ENCODE measurements around the gene LINGO1. TPM values are rescaled to one million over a fixed set of nuclear protein-coding genes. Genes with fewer than 3 reads are reported as not detected.

Gene LINGO1
- polyA plus RNA-seq, 1 donor, result 25.0 TPM

DNA sequence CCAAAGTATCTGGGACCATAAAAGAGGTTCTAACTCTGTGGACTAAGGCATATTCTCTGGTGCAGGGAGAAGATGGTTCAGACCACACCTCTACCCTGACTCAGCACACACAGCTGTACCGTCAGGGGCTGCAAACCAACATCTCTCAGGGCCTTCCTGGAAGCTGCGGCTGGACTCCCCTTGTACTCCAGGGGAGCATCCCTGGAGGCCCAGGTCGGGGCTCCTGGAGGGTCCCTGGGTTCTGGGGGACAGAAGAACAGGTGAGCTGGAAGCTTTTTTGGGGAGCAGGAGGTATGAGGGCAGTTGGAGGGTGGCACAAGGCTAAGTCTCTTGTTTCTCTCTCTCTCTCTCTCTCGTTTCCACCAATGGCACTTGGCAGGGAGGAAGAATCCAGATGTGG, 60.5 kb downstream of the LINGO1 start:
- Histone ChIP-seq H3K9me3 (ENCODE audit: control insufficient read depth, low read depth, low read length) (no peaks in the 10 kb centered on the region), H3K27ac (ENCODE audit: low read length) (no peak overlapping the region), H3K36me3 (ENCODE audit: control insufficient read depth, insufficient read depth, low read length) (no peaks in the 10 kb centered on the region), H3K27me3 (ENCODE audit: control insufficient read depth, insufficient read depth, low read length) (no peaks in the 10 kb centered on the region), H3K4me3 (ENCODE audit: low read length) (no peak overlapping the region), H3K4me1 (ENCODE audit: control insufficient read depth, insufficient read depth, low read length) (peaks cover 5% of the 10 kb centered on the region)
- no peak for DNase-seq
- WGBS (ENCODE audit: insufficient coverage, low lambda C conversion rate), result no CpG with 5 or more reads among the region's 4 CpGs

DNA sequence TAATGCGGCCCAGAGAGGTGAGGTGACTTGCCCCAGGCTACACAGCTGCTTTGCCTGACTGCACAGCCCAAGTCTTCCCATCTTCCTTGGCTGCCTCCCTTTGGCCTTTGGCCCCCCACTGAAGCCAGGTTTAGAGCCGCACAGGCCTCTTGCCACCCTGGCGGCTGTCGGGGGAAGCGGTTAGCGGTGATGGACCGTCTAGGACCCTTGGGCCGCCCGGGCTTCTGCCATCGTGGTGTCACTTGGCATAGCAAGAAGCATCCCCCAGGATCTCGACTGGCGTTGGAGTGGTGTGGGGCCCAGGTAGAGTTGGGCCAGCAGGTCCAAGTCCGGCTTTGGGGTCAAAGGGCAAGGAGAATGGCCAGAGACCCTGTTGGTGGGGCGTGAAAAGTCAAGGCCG, 61.0 kb downstream of the LINGO1 start:
- H3K27ac ChIP-seq (ENCODE audit: low read length), result no peak overlapping the region
- WGBS (ENCODE audit: insufficient coverage, low lambda C conversion rate), result 90% methylated on average over 2 of the region's 15 CpGs
- no peaks in the 10 kb centered on the region for H3K36me3 ChIP-seq (ENCODE audit: control insufficient read depth, insufficient read depth, low read length)
- H3K4me1 ChIP-seq (ENCODE audit: control insufficient read depth, insufficient read depth, low read length), result peaks cover 5% of the 10 kb centered on the region
- no peak for DNase-seq
- no peak overlapping the region for H3K4me3 ChIP-seq (ENCODE audit: low read length)
- no peaks in the 10 kb centered on the region for H3K27me3 ChIP-seq (ENCODE audit: control insufficient read depth, insufficient read depth, low read length)
- H3K9me3 ChIP-seq (ENCODE audit: control insufficient read depth, low read depth, low read length), result no peaks in the 10 kb centered on the region

DNA sequence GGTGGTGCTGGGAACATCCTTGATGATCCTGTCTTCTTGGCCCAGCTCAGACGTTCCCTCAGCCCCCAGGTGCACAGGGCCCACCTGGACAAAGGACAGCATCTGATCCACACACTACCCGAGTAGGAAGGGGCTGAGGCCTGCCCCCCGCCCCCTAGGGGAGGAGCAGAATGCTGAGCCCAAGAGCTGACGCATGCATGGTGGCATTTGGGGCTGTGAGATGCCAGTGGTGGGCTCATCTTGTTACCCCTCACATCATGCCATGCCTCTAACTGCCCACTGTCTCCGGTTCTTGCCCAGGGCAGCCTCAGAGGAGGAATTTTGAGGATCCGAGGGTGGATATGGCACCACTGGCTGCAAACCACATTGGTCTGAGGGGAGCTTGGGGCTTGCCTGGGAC, 61.5 kb downstream of the LINGO1 start:
- WGBS (ENCODE audit: insufficient coverage, low lambda C conversion rate), result no CpG with 5 or more reads among the region's 6 CpGs
- Histone ChIP-seq H3K4me3 (ENCODE audit: low read length) (no peak overlapping the region), H3K27ac (ENCODE audit: low read length) (no peak overlapping the region), H3K27me3 (ENCODE audit: control insufficient read depth, insufficient read depth, low read length) (no peaks in the 10 kb centered on the region), H3K9me3 (ENCODE audit: control insufficient read depth, low read depth, low read length) (no peaks in the 10 kb centered on the region), H3K4me1 (ENCODE audit: control insufficient read depth, insufficient read depth, low read length) (peaks cover 5% of the 10 kb centered on the region), H3K36me3 (ENCODE audit: control insufficient read depth, insufficient read depth, low read length) (no peaks in the 10 kb centered on the region)
- DNase-seq, result no peak

DNA sequence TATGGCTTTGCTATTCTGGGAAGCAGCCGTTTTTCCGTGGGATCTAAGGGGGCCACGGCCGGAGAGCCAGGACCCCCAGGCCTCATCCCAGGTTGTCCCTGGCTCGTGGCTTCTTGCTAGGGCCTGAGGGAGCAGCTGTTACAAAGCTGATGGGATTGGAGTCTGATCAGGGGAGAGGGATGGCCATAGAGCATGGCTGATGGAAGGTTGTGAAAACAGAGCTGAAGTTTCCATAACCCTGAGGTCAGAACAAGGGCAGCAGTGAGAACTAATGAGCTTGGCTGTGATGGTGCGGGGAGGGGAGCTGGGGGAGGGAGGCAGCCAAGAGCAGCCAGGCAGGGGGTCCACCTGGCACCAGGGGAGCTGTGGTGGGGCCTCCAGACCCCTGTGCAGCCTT, 63.0 kb downstream of the LINGO1 start:
- H3K9me3 ChIP-seq (ENCODE audit: control insufficient read depth, low read depth, low read length), result no peaks in the 10 kb centered on the region
- no peaks in the 10 kb centered on the region for H3K27me3 ChIP-seq (ENCODE audit: control insufficient read depth, insufficient read depth, low read length)
- DNase-seq, result peak in 1 of 2 donors; percentile 34
- H3K4me1 ChIP-seq (ENCODE audit: control insufficient read depth, insufficient read depth, low read length), result peaks cover 5% of the 10 kb centered on the region
- no peaks in the 10 kb centered on the region for H3K36me3 ChIP-seq (ENCODE audit: control insufficient read depth, insufficient read depth, low read length)
- peak overlapping the region; percentile 23 for H3K4me3 ChIP-seq (ENCODE audit: low read length)
- no peak overlapping the region for H3K27ac ChIP-seq (ENCODE audit: low read length)
- WGBS (ENCODE audit: insufficient coverage, low lambda C conversion rate), result no CpG with 5 or more reads among the region's 6 CpGs

DNA sequence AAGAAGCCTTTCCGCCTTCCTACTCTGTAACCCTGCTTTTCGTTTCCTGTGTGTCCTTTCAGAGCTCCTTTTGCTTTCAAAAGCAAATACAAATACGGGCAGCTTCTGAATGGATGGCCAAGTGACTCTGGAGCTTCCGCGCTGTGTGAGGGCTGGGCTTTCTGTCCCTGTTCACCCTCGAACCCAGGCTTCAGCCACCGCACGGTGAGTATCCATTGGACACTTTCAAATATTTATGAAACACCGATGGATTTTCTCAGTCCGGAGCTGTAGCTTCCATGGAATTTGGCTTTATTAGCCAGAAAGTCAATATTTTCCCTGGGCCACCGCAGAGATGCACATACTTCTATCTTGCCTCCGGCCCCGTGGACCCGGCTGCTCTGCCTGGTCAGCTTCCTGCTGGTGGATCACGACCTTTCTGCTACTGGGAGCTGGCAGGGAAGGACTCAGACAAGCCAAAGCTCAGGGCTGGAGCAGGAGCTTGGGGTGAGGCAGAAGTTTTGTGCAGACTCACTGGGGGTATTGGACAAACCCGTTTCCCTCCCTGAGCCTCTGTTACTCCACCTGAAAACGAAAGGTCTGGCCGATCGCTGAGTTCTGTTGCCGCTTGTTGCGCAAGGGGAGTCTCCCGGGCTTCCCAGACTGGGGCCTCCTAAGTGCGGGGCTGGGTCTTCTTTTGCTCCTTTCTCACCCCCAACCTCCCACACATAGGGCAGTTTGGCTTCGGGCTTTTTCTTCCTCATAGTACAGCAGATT, 63.6 kb downstream of the LINGO1 start:
- peak overlapping the region; percentile 23 for H3K4me3 ChIP-seq (ENCODE audit: low read length)
- WGBS (ENCODE audit: insufficient coverage, low lambda C conversion rate), result 64% methylated on average over 2 of the region's 24 CpGs
- H3K9me3 ChIP-seq (ENCODE audit: control insufficient read depth, low read depth, low read length), result no peaks in the 10 kb centered on the region
- peak in 1 of 2 donors; percentile 60 for DNase-seq
- no peak overlapping the region for H3K27ac ChIP-seq (ENCODE audit: low read length)
- H3K36me3 ChIP-seq (ENCODE audit: control insufficient read depth, insufficient read depth, low read length), result no peaks in the 10 kb centered on the region
- H3K27me3 ChIP-seq (ENCODE audit: control insufficient read depth, insufficient read depth, low read length), result no peaks in the 10 kb centered on the region
- peaks cover 5% of the 10 kb centered on the region for H3K4me1 ChIP-seq (ENCODE audit: control insufficient read depth, insufficient read depth, low read length)

DNA sequence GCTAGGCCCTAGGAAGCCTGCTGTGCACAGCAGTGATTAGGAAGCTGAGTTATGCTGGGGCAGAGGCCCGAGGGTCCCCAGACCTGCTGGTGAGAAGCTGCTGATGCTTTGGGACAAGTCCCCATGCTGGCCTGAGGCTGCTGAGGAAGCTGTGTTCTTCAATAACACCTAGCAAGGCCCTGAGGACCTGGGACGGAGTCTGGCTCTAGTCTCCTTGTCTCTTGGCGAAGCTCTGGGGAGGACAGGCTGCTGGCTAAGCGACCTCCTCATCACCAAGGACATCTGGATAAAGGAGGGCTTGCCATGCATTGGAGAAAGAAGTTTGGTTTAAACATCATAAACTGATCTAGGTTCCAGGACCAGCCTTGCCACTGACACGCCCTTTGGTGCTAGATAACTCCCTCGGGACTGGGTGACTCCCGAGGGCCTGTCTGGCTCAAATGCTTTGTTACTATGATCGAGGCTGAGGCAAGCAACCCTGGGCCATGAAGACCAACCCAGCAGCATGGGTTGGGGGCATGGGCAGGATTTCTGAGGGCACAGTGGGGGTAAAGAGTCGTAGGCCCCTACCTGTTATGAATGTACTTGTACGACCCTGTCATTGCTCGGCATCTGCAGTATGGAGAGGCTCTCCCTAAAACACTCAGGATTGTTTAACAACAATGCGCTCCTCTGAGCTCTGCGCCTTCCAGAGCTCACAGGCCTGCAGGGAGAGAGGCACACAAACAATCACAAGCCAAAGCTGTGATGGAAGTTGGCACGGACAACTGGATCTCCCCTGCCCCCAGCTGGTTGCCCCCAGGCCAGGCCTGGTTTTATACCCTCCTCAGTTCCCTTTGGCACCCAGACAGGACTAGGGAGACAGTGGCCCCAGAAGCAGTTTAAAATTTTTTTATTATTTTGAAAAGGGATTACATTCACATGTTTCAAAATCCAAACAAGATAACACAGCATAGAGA, 64.4 kb downstream of the LINGO1 start:
- WGBS (ENCODE audit: insufficient coverage, low lambda C conversion rate), result no CpG with 5 or more reads among the region's 14 CpGs
- DNase-seq, result no peak
- H3K27me3 ChIP-seq (ENCODE audit: control insufficient read depth, insufficient read depth, low read length), result no peaks in the 10 kb centered on the region
- H3K9me3 ChIP-seq (ENCODE audit: control insufficient read depth, low read depth, low read length), result no peaks in the 10 kb centered on the region
- H3K4me3 ChIP-seq (ENCODE audit: low read length), result no peak overlapping the region
- H3K4me1 ChIP-seq (ENCODE audit: control insufficient read depth, insufficient read depth, low read length), result peaks cover 5% of the 10 kb centered on the region
- H3K27ac ChIP-seq (ENCODE audit: low read length), result no peak overlapping the region
- no peaks in the 10 kb centered on the region for H3K36me3 ChIP-seq (ENCODE audit: control insufficient read depth, insufficient read depth, low read length)

DNA sequence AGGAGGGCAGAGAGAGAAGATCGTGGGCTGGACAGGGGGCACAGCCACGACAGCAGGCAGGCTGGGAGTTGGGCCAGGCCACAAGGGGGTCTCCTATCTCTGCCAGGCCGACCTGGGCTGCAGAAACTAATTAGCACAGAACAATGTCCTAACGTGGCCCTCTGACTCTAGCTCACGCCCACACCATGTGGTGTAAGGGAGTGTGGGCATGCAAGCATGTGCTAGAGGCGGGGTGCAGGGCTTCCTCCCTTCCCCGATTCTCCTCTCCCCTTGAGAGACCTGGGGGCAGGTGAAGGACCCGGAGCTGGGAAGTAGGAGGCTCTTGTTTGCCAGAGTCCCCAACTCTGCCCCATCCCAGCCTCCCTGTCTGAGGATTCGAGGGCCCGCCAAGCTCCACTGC, 65.5 kb downstream of the LINGO1 start:
- Histone ChIP-seq H3K4me1 (ENCODE audit: control insufficient read depth, insufficient read depth, low read length) (peaks cover 5% of the 10 kb centered on the region), H3K27me3 (ENCODE audit: control insufficient read depth, insufficient read depth, low read length) (no peaks in the 10 kb centered on the region), H3K36me3 (ENCODE audit: control insufficient read depth, insufficient read depth, low read length) (no peaks in the 10 kb centered on the region), H3K4me3 (ENCODE audit: low read length) (no peak overlapping the region), H3K27ac (ENCODE audit: low read length) (no peak overlapping the region), H3K9me3 (ENCODE audit: control insufficient read depth, low read depth, low read length) (no peaks in the 10 kb centered on the region)
- WGBS (ENCODE audit: insufficient coverage, low lambda C conversion rate), result no CpG with 5 or more reads among the region's 10 CpGs
- DNase-seq, result no peak

DNA sequence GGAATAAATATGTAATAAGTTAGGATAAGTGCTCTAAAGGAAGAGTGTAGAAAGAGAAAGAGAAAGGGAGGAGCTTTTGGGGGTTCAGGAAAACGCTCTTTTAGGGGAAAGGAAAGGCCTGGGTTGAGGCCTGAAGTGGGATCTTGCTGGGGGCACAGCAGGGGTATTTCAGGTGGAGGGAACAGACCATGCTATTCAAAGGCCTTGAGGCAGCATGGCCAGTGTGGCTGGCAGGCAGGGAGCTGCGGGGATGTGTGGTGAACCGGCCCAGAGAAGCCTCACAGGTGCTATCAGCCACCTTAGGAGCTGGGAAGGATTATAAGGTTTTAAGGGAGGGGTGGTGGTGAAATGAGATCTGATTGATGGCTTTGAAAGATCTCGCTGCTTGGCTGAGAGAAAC, 66.6 kb downstream of the LINGO1 start:
- Histone ChIP-seq H3K36me3 (ENCODE audit: control insufficient read depth, insufficient read depth, low read length) (no peaks in the 10 kb centered on the region), H3K27me3 (ENCODE audit: control insufficient read depth, insufficient read depth, low read length) (no peaks in the 10 kb centered on the region), H3K4me3 (ENCODE audit: low read length) (no peak overlapping the region), H3K27ac (ENCODE audit: low read length) (no peak overlapping the region), H3K4me1 (ENCODE audit: control insufficient read depth, insufficient read depth, low read length) (peaks cover 5% of the 10 kb centered on the region), H3K9me3 (ENCODE audit: control insufficient read depth, low read depth, low read length) (no peaks in the 10 kb centered on the region)
- DNase-seq, result no peak
- WGBS (ENCODE audit: insufficient coverage, low lambda C conversion rate), result 80% methylated on average over 3 of the region's 4 CpGs

DNA sequence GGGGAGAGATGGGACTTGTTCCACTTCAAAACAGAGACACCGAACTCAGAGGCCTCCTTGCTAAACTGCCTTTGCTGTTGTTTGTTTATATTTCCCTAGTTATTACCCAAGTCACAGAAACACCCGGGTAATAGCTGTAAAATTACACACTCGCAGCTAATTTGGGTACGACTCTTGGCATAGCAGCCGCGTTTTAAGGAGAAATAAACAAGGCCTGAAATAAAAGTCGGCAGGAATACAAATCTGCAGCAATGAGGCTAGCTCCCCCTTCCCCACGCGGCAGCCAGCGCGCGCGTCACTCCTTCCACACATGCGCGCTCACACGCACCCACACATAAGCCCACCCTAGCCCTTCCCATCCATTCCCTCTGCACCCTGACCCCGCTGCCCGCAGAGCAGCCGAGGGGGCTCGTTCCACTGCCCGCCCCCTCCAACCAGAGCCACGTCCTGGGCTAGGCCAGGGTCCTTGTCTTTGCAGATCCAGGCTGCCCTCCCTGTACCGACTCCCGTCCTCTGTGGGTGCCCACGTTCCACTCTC, 67.3 kb downstream of the LINGO1 start:
- no peak for DNase-seq
- Histone ChIP-seq H3K27me3 (ENCODE audit: control insufficient read depth, insufficient read depth, low read length) (no peaks in the 10 kb centered on the region), H3K9me3 (ENCODE audit: control insufficient read depth, low read depth, low read length) (no peaks in the 10 kb centered on the region), H3K36me3 (ENCODE audit: control insufficient read depth, insufficient read depth, low read length) (no peaks in the 10 kb centered on the region), H3K4me3 (ENCODE audit: low read length) (no peak overlapping the region), H3K4me1 (ENCODE audit: control insufficient read depth, insufficient read depth, low read length) (peaks cover 5% of the 10 kb centered on the region), H3K27ac (ENCODE audit: low read length) (no peak overlapping the region)
- 100% methylated on average over 2 of the region's 25 CpGs for WGBS (ENCODE audit: insufficient coverage, low lambda C conversion rate)

DNA sequence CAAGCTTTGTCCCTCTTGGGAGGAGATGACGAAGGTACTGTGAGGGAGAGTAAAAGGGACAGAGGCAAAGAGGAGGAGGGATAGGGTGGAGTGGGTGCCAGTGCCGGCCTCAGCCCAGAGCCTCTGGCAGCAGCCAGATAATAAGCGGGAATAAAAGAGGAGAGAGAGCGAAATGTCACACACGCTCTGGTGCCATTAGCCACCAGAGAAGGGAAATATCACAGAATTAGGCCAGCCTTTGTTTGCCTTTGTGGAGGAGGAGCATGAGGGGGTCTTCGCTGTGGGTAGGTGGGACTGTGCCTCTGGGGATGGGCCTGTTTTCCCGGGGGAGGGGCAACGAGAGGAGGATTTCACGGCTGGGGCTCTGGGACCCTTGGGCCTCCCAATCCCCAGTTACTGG, 67.8 kb downstream of the LINGO1 start:
- DNase-seq, result no peak
- H3K9me3 ChIP-seq (ENCODE audit: control insufficient read depth, low read depth, low read length), result no peaks in the 10 kb centered on the region
- no peaks in the 10 kb centered on the region for H3K27me3 ChIP-seq (ENCODE audit: control insufficient read depth, insufficient read depth, low read length)
- H3K4me3 ChIP-seq (ENCODE audit: low read length), result no peak overlapping the region
- peaks cover 5% of the 10 kb centered on the region for H3K4me1 ChIP-seq (ENCODE audit: control insufficient read depth, insufficient read depth, low read length)
- no peaks in the 10 kb centered on the region for H3K36me3 ChIP-seq (ENCODE audit: control insufficient read depth, insufficient read depth, low read length)
- no peak overlapping the region for H3K27ac ChIP-seq (ENCODE audit: low read length)
- WGBS (ENCODE audit: insufficient coverage, low lambda C conversion rate), result 86% methylated on average over 2 of the region's 9 CpGs

All from large intestine (tissue), 3 donors.